GM18868 (cell line): ENCODE data around the gene RTN4R.
A peak's percentile ranks its signal among the peaks of the same experiment; 100 is the strongest.
"Not testable (repeated sequence)": the region's sequence is repeated elsewhere in the genome, so short reads cannot be mapped to it uniquely, and the experiment has no call there.

Source experiments
- ATAC-seq: cut with Tn5 transposase; IDR thresholded peaks from one replicate; pipeline ENCODE4 v1.9.1; 2021; ENCODE audit warnings: mild to moderate bottlenecking, moderate library complexity; ENCODE audit not compliant: unreplicated experiment

RTN4R gene

GRCh38 chr22:20305894-20306645, 38.0 kb upstream of the RTN4R start:
- no peak for ATAC-seq

GRCh38 chr22:20305230-20305893, 37.2 kb upstream of the RTN4R start:
- ATAC-seq = not testable (repeated sequence)

DNA sequence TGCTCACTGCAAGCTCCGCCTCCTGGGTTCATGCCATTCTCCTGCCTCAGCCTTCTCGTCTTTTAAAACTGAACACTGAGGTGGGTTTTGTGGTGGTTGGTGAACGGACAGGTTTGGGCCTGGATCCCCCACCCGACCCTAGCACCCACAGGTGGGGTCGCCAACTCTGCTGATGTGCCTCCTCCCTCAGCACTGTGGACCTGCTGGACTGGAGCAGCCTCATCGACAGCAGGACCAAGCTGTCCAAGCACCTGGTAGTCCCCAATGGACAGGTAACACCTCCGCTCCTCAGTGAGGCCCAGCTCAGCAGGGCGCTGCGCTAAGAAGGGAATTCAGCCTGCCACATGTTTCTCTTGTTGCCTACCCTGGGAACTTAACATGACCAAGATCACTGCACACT, 36.5 kb upstream of the RTN4R start:
- ATAC-seq = no peak

DNA sequence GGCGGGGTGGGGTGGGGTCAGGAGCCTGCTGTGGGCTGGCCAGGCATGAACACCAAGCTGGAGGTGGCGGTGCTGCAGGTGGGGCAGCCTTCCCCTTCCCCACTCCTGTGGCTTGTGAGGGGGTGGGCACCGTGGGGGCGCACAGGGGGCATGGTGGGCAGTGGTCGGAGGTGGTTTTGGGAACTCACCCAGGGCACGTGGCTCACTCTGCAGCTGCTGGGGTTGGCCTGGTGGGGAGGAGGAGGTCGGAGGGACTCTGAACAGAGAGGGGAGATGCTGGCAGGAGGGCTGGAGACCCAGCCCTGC, 35.1 kb upstream of the RTN4R start:
- not testable (repeated sequence) for ATAC-seq

DNA sequence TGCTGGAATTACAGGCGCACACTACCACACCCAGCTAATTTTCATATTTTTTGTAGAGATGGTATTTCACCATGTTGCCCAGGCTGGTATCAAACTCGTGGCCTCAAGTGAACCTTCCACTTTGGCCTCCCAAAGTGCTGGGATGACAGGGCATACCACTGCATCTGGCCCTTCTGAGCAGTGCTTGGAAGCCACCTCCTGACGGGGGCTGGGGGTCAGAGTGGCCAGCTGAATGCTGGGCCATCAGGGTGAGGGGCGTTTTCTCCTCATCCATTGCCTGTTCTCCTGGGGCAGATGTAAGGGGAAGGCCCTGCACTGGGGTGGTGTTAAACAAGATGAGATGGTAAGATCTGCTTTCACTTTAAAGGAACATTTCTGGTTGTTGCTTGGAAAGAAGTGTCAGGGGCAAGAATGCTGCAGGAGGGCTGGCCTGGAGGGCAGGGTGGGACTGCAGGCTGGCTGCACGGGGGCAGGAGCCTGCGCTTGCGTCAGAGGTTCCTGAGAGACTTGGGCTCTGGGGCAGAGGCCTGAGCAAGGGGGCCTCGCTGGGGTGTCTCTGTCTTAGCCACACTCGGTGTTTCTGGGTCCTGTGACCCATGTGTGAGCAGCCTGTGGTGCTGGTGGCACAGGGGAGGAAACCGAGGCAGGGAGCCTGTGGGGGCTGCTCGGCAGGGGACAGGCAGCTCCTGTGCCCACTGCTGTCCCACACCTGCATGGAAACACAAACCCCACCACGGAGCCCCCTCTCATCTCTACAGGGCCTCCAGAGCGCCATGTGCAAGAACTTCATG, 34.5 kb upstream of the RTN4R start:
- no peak for ATAC-seq

DNA sequence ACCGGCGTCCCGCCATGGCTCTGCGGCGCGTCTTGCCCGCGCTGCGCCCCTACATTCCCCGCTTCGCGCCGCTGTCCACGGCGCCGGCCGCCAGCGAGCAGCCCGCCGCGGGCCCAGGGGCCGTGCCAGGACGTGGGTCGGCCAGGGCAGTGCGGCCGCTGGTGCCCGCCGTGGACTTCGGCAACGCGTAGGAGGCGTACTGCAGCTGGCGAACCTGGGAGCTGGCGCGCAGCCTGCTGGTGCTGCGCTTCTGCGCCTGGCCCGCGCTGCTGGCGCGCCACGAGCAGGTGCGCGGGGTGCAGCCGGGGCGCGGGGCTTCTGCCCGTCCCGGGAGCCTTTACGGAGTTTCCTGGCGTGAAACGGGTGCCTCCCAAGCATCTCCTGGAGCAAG, 31.6 kb upstream of the RTN4R start:
- ATAC-seq = no peak

DNA sequence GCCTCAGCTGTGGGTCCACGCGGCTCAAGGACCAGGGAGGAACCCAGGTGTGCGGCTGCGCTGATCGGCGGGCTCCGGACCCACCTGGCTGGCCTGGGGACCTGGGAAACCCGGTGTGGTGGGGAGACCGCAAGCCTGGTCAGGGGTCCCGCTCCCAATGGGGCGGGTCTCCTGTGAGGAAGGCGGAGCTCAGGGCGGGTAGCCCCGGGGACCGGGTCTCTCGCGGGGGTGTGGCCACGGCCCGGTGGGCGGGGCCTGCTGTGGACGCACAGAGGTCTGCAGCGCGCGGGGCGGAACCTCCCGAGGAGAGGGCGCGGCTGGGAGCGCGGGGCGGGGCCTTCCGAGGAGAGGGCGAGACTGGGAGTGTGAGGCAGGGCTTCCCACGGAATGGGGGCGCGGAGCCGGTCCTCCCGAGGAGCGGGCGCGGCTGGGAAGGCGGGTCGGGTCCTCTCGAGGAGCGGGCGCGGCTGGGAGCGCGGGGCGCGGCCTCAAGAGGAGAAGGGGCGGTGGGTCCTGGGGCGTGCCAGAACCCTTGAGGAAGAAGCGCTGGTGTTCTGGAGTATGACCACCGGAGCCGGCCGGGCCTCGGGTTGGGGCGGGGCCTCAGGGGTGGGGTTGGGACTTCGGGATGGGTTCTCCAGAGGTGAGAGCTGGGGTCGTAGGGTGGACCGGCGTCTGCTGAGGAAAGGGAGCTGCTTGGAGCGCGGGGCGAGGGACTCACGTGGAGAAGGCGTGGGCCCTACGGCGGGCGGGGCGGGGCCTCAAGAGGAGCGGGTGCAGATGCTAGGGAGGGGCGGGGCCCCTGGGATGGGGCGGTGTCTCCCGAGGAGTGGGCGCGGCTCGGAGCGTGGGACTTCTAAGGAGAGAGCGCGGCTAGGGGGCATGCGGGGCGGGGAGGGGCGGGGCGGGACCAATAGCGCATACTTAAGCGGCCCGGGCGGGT, 31.0 kb upstream of the RTN4R start:
- peak; percentile 54 for ATAC-seq

GRCh38 chr22:20298110-20298802, 30.1 kb upstream of the RTN4R start:
- ATAC-seq = no peak

DNA sequence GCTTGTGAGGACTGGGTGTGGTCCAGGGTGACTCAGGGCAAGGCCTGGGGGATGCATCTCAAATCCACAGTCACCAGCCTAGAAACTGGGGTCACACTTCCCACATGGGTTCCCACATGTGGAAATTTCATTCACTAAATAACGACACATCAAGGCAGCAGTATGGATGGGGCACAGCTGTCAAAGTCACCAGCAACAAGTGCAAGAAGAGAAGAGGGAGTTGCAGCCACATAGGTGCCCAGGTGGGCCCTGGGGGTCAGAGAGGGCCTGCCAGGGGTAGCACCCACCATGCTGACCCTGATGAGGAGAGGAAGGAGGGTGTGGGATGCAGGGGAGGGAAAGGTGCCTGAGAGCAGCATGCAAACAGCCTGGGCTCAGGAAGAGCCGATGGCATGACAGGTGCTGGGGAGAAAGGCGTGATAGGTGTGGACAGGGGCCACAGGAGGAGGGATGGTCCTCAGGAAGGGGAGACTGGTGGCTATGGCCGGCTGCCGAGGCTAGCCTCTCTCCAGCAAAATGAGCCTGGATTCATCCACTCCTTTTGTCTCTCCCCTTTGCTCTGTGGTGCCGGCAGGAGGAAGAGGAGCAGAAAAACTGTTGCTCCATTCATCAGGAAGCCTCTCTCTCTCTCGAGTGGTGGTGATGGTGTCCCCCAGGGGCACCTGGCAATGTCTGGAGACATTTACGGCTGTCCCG, 29.4 kb upstream of the RTN4R start:
- no peak for ATAC-seq

GRCh38 chr22:20296598-20296997, 28.5 kb upstream of the RTN4R start:
- no peak for ATAC-seq

DNA sequence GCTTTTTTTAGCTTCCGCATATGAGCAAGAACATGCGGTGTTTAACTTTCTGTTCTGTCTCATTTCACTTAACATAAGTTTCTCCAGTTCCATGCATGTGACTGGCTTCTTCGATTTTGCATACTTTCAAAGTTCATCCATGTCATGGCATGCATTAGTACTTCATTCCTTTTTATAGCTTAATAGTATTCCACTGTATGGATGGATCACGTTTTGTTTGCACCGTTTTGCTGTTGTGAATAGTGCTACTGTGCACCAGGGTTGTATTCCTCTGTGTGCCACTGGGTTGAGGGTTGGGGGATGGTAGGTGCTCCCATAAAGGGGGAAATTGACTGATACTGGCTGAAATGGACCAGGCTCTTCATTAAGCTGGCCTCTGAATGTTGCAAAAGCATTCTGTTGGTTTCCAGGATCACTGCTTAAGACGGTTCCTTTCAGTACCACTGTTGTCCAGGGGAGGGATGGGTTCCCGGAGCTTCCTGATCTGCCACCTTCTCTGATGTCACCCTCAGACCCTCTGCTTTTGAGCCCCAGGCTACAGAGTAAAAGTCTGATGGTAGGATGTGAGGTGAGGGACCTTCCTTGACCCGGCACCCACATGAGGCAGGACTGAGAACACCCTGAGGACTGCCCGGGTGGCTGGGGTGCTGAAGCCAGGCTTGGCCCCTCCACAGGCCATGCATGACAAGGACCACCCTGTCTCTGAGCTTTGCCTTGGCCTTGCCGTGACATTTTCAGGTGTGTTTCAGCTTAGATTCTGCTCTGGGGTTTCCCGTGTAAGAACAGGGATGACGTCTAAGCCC, 27.3 kb upstream of the RTN4R start:
- ATAC-seq = no peak

- no peak for ATAC-seq
These were observed 24.6 kb upstream of the RTN4R start for GRCh38 chr22:20292673-20293232.

DNA sequence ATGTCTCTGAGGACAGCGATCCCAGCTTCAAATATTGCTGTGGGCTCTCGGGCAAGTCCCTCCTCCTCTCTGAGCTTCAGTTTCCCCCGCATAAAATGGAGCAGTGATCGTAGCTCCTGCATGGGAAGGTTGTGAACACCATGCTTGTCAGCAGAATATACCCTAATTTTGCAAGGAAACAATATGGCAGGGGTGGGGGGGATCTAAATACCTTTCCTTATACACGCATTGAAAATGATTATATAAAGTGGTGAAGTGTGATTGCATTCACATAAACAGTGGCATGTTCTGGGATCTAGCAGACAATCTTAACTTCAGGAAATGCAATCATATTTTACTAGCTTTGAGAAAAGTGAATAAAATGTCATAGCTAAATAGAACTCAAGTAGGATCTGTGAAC, 24.0 kb upstream of the RTN4R start:
- no peak for ATAC-seq

GRCh38 chr22:20291604-20292063, 23.5 kb upstream of the RTN4R start:
- ATAC-seq = no peak

GRCh38 chr22:20291249-20291586, 23.1 kb upstream of the RTN4R start:
- no peak for ATAC-seq

DNA sequence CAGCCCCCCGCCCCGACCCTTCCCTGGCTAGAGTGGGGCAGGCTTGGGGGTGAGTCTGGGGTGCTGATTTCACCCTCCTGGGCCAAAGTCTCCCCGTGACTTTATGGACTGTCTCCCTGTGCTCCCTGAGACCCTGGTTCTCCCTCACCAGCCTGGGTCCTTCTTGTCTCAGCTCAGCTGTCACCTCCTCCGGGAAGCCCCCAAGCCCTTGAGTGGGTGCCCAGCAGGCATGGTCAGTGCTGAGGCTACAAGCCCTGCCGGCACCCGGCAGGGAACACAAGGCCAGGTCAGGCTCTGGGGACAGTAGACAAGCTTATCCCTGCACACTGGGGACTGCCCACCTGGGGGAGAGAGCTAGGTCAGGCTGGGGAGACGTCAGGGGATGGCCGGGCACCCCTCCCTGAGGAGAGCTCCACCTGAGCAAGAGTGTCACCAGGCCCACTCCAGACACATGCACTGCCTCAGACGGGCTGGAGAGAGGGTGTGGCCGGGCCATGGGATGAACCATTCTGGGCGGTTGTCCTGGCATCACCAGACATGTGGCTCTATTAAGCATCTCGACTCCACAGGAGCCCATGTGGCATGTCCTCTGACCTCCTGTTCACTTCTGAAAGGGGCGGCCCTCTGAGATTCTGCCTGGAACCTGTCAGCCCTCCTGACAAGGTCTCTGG, 22.6 kb upstream of the RTN4R start:
- ATAC-seq = no peak

- ATAC-seq = no peak
These were observed 21.9 kb upstream of the RTN4R start for GRCh38 chr22:20290045-20290392.
